ENCODE data around the gene GOLPH3.
"Not testable (repeated sequence)": the region's sequence is repeated elsewhere in the genome, so short reads cannot be mapped to it uniquely, and the experiment has no call there.

GOLPH3 gene

DNA sequence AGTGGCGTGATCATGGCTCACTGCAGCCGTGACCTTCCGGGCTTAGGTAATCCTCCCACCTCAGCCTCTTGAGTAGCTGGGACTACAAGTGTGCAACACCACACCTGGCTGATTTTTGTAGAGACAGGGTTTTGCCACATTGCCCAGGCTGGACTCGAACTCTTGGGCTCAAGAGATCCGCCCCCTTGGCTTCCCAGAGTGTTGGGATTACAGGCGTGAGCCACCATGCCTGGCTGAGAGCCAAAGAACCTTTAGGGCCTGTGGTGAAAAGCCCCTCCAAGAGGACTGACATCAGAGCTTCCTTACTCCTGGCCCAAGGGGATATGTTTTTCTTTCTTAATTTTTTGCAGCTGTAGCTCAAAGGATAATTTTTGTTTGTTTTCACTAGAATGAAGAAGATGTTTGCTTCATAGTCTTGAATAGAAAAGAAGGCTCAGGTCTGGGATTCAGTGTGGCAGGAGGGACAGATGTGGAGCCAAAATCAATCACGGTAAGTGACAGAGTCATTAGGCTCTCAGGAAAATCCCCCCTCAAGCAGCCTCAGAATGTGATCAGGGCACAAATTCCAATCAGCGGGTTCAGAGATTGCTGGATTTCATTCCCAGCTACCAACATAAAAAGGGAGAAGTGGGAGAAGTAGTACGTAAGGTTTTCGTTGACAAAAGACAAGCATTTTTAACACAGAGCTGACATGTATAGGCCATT, 77.1 kb downstream of the GOLPH3 start:
- DNase-seq: peak; percentile 51

DNA sequence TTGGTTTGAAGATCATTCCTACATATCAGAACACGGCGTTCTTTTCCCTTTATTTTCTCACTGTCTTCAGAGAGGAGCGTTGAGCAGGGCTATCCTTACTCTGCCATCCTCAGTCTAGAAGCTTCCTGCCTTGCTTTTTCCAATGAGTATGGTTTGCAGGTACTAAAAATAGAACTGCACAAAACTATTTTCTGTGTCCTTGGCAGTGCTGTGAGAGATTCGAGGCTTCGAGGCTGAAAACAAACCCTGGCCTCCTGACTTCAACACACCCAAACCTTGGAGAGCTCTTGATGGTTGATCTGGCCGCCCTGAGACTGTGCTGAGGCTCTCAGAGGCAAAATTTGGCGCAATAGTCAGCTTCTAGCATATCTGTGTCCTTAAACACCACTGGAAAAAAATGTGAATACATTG, 78.9 kb downstream of the GOLPH3 start:
- DNase-seq: peak; percentile 18

DNA sequence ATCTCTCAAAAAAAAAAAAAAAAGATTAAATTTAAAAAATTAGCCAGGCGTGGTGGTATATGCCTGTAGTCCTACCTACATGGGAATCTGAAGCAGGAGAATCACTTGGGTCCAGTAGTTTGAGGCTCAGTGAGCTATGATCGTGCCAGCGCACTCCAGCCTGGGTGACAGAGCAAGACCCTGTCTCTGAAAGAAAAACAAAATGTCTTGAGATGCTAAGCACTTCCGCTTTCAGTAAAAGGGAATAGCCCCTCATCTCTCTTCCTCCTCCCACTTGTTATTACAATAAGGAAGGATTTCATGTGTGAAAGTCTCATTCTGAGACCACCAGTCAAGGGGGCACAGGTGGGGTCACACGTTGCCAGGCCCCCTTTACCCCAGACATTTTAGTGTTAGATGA, 79.4 kb downstream of the GOLPH3 start:
- DNase-seq: no peak

DNA sequence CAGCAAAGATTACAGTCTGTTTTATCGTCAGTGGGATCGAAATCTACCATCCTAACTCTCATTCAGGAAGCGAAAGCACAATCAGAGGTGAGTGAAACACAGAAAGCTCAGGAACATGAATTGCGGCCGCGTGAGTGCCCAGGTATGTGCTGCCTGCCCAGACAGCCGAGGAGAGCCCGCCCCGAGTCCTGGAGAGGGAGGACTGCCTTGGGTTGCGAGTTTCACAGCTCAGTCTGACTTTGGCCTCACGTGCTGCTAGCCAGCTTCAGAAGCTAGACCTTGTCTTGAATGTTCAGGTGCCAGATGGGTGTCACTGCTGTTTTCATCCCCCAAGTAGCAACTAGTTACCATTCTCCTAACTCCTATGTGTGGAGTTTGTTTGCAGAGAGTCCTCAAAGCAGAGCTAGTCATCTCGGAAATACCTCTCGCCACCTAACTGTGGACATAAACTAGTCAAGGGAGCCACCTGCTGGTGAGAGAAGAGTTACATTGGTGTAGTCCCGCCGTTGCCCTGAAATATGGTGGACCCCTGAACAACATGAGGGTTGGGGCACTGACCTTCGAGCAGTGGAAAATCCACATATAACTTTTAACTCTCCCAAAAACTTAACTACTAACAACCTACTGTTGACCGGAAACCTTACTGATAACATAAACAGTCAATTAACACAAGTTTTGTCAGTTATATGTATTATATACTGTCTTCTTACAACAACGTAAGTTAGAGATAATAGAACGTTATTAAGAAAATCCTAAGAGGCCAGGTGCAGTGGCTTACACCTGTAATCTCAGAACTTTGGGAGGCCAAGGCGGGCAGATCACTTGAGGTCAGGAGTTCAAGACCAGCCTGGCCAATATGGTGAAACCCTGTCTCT, 80.9 kb downstream of the GOLPH3 start:
- DNase-seq: peak; percentile 72

DNA sequence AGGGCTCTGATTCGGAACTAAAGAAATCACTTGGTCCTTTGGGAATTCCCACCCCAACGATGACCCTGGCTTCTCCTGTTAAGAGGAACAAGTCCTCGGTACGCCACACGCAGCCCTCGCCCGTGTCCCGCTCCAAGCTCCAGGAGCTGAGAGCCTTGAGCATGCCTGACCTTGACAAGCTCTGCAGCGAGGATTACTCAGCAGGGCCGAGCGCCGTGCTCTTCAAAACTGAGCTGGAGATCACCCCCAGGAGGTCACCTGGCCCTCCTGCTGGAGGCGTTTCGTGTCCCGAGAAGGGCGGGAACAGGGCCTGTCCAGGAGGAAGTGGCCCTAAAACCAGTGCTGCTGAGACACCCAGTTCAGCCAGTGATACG, 83.4 kb downstream of the GOLPH3 start:
- no peak for DNase-seq

DNA sequence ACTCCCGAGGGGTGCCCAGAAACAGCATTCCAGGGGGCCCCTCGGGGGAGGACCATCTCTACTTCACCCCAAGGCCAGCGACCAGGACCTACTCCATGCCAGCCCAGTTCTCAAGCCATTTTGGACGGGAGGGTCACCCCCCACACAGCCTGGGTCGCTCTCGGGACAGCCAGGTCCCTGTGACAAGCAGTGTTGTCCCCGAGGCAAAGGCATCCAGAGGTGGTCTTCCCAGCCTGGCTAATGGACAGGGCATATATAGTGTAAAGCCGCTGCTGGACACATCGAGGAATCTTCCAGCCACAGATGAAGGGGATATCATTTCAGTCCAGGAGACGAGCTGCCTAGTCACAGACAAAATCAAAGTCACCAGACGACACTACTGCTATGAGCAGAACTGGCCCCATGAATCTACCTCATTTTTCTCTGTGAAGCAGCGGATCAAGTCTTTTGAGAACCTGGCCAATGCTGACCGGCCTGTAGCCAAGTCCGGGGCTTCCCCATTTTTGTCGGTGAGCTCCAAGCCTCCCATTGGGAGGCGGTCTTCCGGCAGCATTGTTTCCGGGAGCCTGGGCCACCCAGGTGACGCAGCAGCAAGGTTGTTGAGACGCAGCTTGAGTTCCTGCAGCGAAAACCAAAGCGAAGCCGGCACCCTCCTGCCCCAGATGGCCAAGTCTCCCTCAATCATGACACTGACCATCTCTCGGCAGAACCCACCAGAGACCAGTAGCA, 83.9 kb downstream of the GOLPH3 start:
- DNase-seq: no peak

DNA sequence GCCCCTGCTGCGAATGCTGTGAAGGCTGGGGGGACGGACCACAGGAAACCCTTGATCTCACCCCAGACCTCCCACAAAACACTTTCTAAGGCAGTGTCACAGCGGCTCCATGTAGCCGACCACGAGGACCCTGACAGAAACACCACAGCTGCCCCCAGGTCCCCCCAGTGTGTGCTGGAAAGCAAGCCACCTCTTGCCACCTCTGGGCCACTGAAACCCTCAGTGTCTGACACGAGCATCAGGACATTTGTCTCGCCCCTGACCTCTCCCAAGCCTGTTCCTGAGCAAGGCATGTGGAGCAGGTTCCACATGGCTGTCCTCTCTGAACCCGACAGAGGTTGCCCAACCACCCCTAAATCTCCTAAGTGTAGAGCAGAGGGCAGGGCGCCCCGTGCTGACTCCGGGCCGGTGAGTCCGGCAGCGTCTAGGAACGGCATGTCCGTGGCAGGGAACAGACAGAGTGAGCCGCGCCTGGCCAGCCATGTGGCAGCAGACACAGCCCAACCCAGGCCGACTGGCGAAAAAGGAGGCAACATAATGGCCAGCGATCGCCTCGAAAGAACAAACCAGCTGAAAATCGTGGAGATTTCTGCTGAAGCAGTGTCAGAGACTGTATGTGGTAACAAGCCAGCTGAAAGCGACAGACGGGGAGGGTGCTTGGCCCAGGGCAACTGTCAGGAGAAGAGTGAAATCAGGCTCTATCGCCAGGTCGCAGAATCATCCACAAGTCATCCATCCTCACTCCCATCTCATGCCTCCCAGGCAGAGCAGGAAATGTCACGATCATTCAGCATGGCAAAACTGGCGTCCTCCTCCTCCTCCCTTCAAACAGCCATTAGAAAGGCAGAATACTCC, 84.7 kb downstream of the GOLPH3 start:
- DNase-seq: no peak

DNA sequence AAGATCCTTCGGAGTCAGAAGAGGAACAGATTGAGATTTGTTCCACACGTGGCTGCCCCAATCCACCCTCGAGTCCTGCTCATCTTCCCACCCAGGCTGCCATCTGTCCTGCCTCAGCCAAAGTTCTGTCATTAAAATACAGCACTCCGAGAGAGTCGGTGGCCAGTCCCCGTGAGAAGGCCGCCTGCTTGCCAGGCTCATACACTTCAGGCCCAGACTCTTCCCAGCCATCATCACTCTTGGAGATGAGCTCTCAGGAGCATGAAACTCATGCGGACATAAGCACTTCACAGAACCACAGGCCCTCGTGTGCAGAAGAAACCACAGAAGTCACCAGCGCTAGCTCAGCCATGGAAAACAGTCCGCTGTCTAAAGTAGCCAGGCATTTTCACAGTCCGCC, 85.9 kb downstream of the GOLPH3 start:
- DNase-seq: no peak

DNA sequence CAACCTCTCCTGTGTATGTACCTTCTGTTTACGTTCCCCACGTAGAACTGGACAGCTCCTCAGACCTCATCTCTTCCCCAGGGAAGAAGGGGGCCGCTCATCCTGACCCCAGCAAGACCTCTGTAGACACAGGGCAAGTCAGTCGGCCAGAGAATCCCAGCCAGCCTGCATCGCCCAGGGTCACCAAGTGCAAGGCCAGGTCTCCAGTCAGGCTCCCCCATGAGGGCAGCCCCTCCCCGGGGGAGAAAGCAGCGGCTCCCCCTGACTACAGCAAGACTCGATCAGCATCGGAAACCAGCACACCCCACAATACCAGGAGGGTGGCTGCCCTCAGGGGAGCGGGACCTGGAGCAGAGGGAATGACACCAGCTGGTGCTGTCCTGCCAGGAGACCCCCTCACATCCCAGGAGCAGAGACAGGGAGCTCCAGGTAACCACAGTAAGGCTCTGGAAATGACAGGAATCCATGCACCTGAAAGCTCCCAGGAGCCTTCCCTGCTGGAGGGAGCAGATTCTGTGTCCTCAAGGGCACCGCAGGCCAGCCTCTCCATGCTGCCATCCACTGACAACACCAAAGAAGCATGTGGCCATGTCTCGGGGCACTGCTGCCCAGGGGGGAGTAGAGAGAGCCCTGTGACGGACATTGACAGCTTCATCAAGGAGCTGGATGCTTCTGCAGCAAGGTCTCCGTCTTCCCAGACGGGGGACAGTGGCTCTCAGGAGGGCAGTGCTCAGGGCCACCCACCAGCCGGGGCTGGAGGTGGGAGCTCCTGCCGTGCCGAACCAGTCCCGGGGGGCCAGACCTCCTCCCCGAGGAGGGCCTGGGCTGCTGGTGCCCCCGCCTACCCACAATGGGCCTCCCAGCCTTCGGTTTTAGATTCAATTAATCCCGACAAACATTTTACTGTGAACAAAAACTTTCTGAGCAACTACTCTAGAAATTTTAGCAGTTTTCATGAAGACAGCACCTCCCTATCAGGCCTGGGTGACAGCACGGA, 86.7 kb downstream of the GOLPH3 start:
- no peak for DNase-seq

DNA sequence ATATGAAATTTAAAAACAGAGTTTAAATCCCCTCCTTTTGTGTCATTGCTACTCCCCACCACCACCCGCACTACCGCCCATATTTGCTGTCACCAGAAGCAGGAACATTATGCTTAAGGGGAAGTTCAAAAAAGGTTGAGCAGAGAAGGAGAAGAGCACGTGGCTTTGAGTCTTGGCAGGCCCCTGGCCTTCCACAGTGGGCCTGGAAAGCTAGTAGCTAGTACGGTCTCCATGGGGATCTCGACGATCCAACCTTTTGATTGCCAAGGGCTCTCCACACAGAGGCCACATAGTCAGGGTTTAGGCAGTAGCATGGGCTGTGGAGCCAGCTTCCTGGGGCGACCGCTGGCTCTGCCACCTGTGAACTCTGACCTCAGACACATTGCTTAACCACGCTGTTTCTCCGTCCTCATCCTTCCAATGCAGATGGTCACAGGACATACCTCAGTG, 90.1 kb downstream of the GOLPH3 start:
- no peak for DNase-seq

DNA sequence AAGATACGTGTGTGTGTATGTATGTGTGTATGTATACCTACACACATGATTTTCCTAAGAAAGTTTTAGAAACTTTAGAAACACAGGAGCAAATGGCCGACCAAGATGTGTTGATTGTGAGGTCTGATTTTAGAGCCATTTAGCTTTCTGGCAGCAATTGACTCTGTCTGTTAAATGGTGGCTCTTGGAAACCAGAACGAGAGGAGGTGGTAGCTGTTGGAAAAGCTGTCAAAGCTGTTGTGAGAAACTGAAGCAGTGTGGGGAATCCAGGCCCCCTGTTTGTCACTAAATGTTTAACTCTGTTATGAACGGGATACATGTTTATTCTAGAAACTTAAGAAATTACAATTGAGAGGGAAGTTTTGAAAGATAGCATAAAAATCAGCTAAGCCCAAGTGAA, 91.4 kb downstream of the GOLPH3 start:
- no peak for DNase-seq

DNA sequence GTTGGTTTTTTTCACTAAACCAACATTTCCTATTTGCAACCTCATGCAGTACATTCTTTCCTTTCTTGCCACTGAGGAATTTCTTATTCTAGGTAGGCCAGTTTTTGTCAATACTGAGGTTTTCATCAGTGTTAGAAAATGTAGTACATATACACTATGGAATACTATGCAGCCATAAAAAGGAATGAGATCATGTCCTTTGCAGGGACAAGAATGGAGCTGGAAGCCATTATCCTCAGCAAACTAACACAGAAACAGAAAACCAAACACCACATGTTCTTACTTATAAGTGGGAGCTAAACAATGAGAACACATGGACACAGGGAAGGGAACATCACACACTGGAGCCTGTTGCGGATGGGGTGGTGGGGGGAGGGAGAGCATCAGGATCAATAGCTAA, 93.6 kb downstream of the GOLPH3 start:
- DNase-seq: not testable (repeated sequence)

DNA sequence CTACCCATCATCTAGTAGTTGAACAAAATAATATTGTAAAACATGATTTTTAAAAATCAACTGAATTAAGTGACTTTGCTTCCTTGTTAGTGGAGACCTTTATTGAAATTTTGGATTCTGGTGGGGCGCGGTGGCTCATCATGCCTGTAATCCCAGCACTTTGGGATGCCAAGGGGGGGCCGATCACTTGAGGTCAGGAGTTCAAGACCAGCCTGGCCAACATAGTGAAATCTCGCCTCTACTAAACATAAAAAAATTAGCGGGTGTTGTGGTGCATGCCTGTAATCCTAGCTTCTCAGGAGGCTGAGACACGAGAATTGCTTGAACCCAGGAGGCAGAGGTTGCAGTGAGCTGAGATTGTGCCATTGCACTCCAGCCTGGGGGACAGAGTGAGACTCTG, 95.3 kb downstream of the GOLPH3 start:
- not testable (repeated sequence) for DNase-seq

DNA sequence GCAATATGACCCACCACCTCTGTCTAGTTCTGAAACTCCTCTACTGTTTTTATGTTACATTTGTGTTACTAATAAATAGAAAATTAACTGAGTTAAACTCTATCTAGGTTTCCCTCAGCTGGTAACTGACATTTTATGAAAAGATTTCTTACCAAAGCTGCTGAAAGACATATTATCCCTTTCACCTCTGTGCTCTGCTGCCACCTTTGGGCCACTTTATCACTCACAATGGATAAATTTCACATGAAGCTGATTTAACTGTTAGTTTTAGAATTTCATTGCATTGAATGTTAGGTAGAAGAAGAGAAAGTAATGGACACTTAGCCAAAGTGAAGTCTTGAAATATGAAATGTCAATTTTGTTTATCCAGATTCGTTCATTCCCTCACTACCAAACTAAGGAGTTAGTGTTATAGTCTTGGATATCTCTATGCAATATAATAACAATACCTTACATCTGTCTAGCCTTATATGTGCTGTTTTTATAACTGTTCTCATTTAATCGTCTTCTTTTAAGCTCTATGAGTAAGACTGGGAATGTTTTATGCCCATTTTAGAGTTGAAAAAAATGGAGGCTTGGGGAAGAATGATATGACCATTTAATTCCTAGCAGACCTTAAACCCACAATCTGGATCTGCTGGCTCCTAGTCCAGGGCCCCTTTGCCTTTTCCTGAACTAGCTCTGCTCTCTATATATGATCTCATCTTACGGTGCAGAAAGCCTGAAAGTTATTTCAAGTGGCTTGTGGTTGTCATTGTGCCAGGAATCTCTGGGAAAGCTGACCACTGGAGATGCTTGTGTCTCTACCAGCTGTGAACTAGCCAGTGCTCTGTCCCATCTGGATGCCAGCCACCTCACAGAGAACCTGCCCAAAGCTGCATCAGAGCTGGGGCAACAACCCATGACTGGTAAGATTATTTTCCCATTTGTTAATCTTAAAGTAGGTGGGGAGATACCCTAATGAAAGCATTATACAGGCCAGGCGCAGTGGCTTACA, 97.1 kb downstream of the GOLPH3 start:
- peak; percentile 57 for DNase-seq
